ENCODE measurements around the gene FEZF1.

FEZF1 gene

GRCh38 chr7:122258971-122259370 is 45.6 kb downstream of the FEZF1 start:
- TF ChIP-seq, protein P1, sequence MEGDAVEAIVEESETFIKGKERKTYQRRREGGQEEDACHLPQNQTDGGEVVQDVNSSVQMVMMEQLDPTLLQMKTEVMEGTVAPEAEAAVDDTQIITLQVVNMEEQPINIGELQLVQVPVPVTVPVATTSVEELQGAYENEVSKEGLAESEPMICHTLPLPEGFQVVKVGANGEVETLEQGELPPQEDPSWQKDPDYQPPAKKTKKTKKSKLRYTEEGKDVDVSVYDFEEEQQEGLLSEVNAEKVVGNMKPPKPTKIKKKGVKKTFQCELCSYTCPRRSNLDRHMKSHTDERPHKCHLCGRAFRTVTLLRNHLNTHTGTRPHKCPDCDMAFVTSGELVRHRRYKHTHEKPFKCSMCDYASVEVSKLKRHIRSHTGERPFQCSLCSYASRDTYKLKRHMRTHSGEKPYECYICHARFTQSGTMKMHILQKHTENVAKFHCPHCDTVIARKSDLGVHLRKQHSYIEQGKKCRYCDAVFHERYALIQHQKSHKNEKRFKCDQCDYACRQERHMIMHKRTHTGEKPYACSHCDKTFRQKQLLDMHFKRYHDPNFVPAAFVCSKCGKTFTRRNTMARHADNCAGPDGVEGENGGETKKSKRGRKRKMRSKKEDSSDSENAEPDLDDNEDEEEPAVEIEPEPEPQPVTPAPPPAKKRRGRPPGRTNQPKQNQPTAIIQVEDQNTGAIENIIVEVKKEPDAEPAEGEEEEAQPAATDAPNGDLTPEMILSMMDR (IDR thresholded peaks at IDR 0.05; ENCODE audit: insufficient read depth, low read length, poor library complexity, severe bottlenecking), result no peak
- no peak for TF ChIP-seq EZH2phosphoT487 (conservative IDR thresholded peaks at IDR 0.05; ENCODE audit: low read length)
- Histone ChIP-seq H3K4me2 (ENCODE audit: low read depth, low read length, poor library complexity, severe bottlenecking) (no peak overlapping the region), H4K20me1 (ENCODE audit: low read depth, low read length) (no peaks in the 10 kb centered on the region), H3K9ac (ENCODE audit: low read length) (no peak overlapping the region), H3K27me3 (ENCODE audit: low read length) (no peaks in the 10 kb centered on the region), H3K27ac (ENCODE audit: low read depth, low read length) (no peak overlapping the region), H3K4me3 (ENCODE audit: insufficient read depth, low read length, poor library complexity, severe bottlenecking) (no peak overlapping the region), H3K79me2 (ENCODE audit: insufficient read depth, low read length) (no peaks in the 10 kb centered on the region), H3K36me3 (ENCODE audit: low read length) (no peaks in the 10 kb centered on the region), H3F3A (ENCODE audit: insufficient read depth) (no peaks in the 10 kb centered on the region), H2AFZ (ENCODE audit: low read depth, low read length, severe bottlenecking) (no peak overlapping the region), H3K9me2 (replicated peaks; ENCODE audit: insufficient read depth, low read length) (no peaks in the 10 kb centered on the region), H3K9me3 (ENCODE audit: insufficient read depth, low read length) (no peaks in the 10 kb centered on the region)

- Histone ChIP-seq H3K27ac (ENCODE audit: low read depth, low read length) (no peak overlapping the region), H3K4me2 (ENCODE audit: low read depth, low read length, poor library complexity, severe bottlenecking) (no peak overlapping the region), H2AFZ (ENCODE audit: low read depth, low read length, severe bottlenecking) (no peak overlapping the region), H3K36me3 (ENCODE audit: low read length) (no peaks in the 10 kb centered on the region), H3K4me3 (ENCODE audit: insufficient read depth, low read length, poor library complexity, severe bottlenecking) (no peak overlapping the region), H3F3A (ENCODE audit: insufficient read depth) (no peaks in the 10 kb centered on the region), H4K20me1 (ENCODE audit: low read depth, low read length) (no peaks in the 10 kb centered on the region), H3K27me3 (ENCODE audit: low read length) (no peaks in the 10 kb centered on the region), H3K79me2 (ENCODE audit: insufficient read depth, low read length) (no peaks in the 10 kb centered on the region), H3K9ac (ENCODE audit: low read length) (no peak overlapping the region), H3K9me2 (replicated peaks; ENCODE audit: insufficient read depth, low read length) (no peaks in the 10 kb centered on the region), H3K9me3 (ENCODE audit: insufficient read depth, low read length) (no peaks in the 10 kb centered on the region)
- no peak for TF ChIP-seq EZH2phosphoT487 (conservative IDR thresholded peaks at IDR 0.05; ENCODE audit: low read length)
- TF ChIP-seq, protein P1 (IDR thresholded peaks at IDR 0.05; ENCODE audit: insufficient read depth, low read length, poor library complexity, severe bottlenecking), result no peak
Measured at GRCh38 chr7:122257056-122257455, 47.5 kb downstream of the FEZF1 start.

DNA sequence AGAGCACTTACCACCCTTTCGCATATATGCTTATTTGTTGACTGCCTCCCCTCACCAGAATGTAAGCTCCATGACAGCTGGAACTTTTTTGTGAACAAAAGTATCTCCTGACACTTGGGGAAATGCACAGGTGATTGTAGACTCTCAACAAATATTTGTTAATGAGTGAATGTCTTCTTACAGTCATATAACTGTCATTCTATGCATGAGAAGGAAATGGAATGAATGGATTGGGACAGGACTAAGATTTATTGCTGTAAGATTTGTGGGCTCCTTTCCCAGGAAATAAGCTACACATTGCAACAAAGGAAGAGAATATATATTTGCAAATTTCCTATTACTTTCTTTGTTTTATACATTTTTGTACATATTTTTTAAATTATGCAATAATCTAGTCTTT is 48.5 kb downstream of the FEZF1 start:
- no peak overlapping the region for H3K4me2 ChIP-seq (ENCODE audit: low read depth, low read length, poor library complexity, severe bottlenecking)
- TF ChIP-seq, protein P1 (IDR thresholded peaks at IDR 0.05; ENCODE audit: insufficient read depth, low read length, poor library complexity, severe bottlenecking), result no peak
- no peak for TF ChIP-seq EZH2phosphoT487 (conservative IDR thresholded peaks at IDR 0.05; ENCODE audit: low read length)
- no peak overlapping the region for H2AFZ ChIP-seq (ENCODE audit: low read depth, low read length, severe bottlenecking)
- H3K9ac ChIP-seq (ENCODE audit: low read length), result no peak overlapping the region
- no peaks in the 10 kb centered on the region for H3K9me3 ChIP-seq (ENCODE audit: insufficient read depth, low read length)
- no peaks in the 10 kb centered on the region for H3K9me2 ChIP-seq (replicated peaks; ENCODE audit: insufficient read depth, low read length)
- H3K27ac ChIP-seq (ENCODE audit: low read depth, low read length), result no peak overlapping the region
- no peak overlapping the region for H3K4me3 ChIP-seq (ENCODE audit: insufficient read depth, low read length, poor library complexity, severe bottlenecking)
- H3K27me3 ChIP-seq (ENCODE audit: low read length), result no peaks in the 10 kb centered on the region
- no peaks in the 10 kb centered on the region for H4K20me1 ChIP-seq (ENCODE audit: low read depth, low read length)
- no peaks in the 10 kb centered on the region for H3F3A ChIP-seq (ENCODE audit: insufficient read depth)
- H3K36me3 ChIP-seq (ENCODE audit: low read length), result no peaks in the 10 kb centered on the region
- no peaks in the 10 kb centered on the region for H3K79me2 ChIP-seq (ENCODE audit: insufficient read depth, low read length)
